DND-41 (cell line): ENCODE results near the gene PPP4R3A.

Experiments used
- ATAC-seq: fragments of 200-7000 bp; cut with Tn5 transposase; 3 replicates; pipeline ENCODE4 v1.9.1; 2021; ENCODE audit warnings: low read depth; ENCODE audit not compliant: insufficient read depth
- DNase-seq: peaks from one replicate; pipeline ENCODE4 v3.0.0-alpha.2; 2020
- H2AFZ ChIP-seq: 2 replicates; pipeline ENCODE4 v1.6.0; 2012; ENCODE audit warnings: low read depth, low read length
- H3K27ac ChIP-seq: 2 replicates; pipeline ENCODE4 v1.5.1; 2012; ENCODE audit warnings: low read length, inconsistent platforms
- H3K27me3 ChIP-seq: fragments of 200-600 bp; sonication (generic); 2 replicates; pipeline ENCODE4 v1.6.0; 2012; ENCODE audit warnings: low read length, mild to moderate bottlenecking, inconsistent platforms; ENCODE audit not compliant: insufficient read depth, poor library complexity
- H3K36me3 ChIP-seq: 2 replicates; pipeline ENCODE4 v1.5.1; 2012; ENCODE audit warnings: low read length, inconsistent platforms; ENCODE audit not compliant: insufficient read depth
- H3K4me1 ChIP-seq: 2 replicates; pipeline ENCODE4 v1.5.1; 2012; ENCODE audit warnings: mild to moderate bottlenecking, low read length; ENCODE audit not compliant: insufficient read depth
- H3K4me2 ChIP-seq: 2 replicates; pipeline ENCODE4 v1.6.0; 2012; ENCODE audit warnings: mild to moderate bottlenecking, moderate library complexity, low read length, inconsistent platforms; ENCODE audit not compliant: insufficient read depth
- H3K4me3 ChIP-seq, 2 experiments: fragments of 200-600 bp in 1 of 2; shearing (Covaris generic) in 1 of 2; 2 replicates each; pipeline ENCODE4 v1.5.1; 2012 to 2016; ENCODE audit warnings: inconsistent platforms in 2 of 2, low read length in 2 of 2, mild to moderate bottlenecking in 2 of 2, low read depth in 1 of 2, moderate library complexity in 1 of 2
- H3K79me2 ChIP-seq: 2 replicates; pipeline ENCODE4 v1.6.0; 2012; ENCODE audit warnings: low read length, inconsistent platforms; ENCODE audit not compliant: insufficient read depth
- H3K9ac ChIP-seq: 2 replicates; pipeline ENCODE4 v1.6.0; 2012; ENCODE audit warnings: low read depth, mild to moderate bottlenecking, inconsistent platforms, low read length, moderate library complexity
- H3K9me3 ChIP-seq: 2 replicates; pipeline ENCODE4 v1.5.1; 2012; ENCODE audit warnings: low read length, moderate library complexity, mild to moderate bottlenecking, inconsistent platforms; ENCODE audit not compliant: insufficient read depth, severe bottlenecking
- H4K20me1 ChIP-seq: 2 replicates; pipeline ENCODE4 v1.6.0; 2012; ENCODE audit warnings: low read length; ENCODE audit not compliant: insufficient read depth
- CTCF ChIP-seq: IDR thresholded peaks from 2 replicates; pipeline ENCODE4 v1.5.1; 2012; ENCODE audit warnings: borderline replicate concordance, low read length, moderate library complexity, mild to moderate bottlenecking; ENCODE audit not compliant: poor library complexity, severe bottlenecking; ENCODE audit errors: extremely low read depth
- EZH2 ChIP-seq: IDR thresholded peaks from 3 replicates; pipeline ENCODE4 v1.6.1; 2012; ENCODE audit warnings: borderline replicate concordance, low read depth, mild to moderate bottlenecking, moderate library complexity, low read length, inconsistent platforms; ENCODE audit not compliant: severe bottlenecking

PPP4R3A gene

GRCh38 chr14:91484744-91485143 is 25.4 kb downstream of the PPP4R3A start:
- no peak for TF ChIP-seq EZH2
- TF ChIP-seq CTCF, result no peak
- Histone ChIP-seq H3K36me3 (peaks cover 94% of the 10 kb centered on the region), H3K4me2 (no peak overlapping the region), H3K79me2 (peaks cover 97% of the 10 kb centered on the region), H3K9ac (no peak overlapping the region), H3K4me1 (no peaks in the 10 kb centered on the region), H3K4me3 (no peak overlapping the region), H3K9me3 (no peaks in the 10 kb centered on the region), H3K27me3 (no peaks in the 10 kb centered on the region), H4K20me1 (peaks cover 38% of the 10 kb centered on the region; the same call in 1 of the 2 replicates), H3K27ac (no peak overlapping the region), H2AFZ (no peak overlapping the region)
- DNase-seq, result no peak
- ATAC-seq, result no peak

DNA sequence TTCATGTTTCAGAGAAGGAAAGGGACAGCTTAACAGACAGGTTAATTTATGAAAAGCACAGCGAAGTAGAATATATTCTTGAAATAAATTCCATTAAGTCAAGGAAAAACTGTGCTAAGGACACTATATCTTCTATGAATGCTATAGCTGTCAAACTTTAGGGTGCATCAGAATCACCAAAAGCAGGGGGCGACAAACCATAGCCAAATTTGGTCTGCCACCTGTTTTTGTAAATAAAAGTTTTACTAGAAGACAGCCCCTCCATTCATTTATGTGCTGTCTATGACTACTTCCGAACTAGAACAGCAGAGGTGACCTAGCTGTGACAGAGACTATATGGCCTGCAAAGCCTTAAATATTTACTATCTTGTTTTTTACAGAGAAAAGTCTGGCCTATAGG is 25.9 kb downstream of the PPP4R3A start:
- no peak overlapping the region for H3K27ac ChIP-seq
- ATAC-seq (no peak), DNase-seq (no peak)
- no peak overlapping the region for H2AFZ ChIP-seq
- no peaks in the 10 kb centered on the region for H3K9me3 ChIP-seq
- no peaks in the 10 kb centered on the region for H3K27me3 ChIP-seq
- H3K79me2 ChIP-seq, result peaks cover 97% of the 10 kb centered on the region
- H3K9ac ChIP-seq, result no peak overlapping the region
- no peak overlapping the region for H3K4me2 ChIP-seq
- no peaks in the 10 kb centered on the region for H3K4me1 ChIP-seq
- no peak overlapping the region for H3K4me3 ChIP-seq
- peaks cover 94% of the 10 kb centered on the region for H3K36me3 ChIP-seq
- TF ChIP-seq CTCF (peak; percentile 35), EZH2 (no peak)
- H4K20me1 ChIP-seq, result peaks cover 39% of the 10 kb centered on the region; the same call in 1 of the 2 replicates

DNA sequence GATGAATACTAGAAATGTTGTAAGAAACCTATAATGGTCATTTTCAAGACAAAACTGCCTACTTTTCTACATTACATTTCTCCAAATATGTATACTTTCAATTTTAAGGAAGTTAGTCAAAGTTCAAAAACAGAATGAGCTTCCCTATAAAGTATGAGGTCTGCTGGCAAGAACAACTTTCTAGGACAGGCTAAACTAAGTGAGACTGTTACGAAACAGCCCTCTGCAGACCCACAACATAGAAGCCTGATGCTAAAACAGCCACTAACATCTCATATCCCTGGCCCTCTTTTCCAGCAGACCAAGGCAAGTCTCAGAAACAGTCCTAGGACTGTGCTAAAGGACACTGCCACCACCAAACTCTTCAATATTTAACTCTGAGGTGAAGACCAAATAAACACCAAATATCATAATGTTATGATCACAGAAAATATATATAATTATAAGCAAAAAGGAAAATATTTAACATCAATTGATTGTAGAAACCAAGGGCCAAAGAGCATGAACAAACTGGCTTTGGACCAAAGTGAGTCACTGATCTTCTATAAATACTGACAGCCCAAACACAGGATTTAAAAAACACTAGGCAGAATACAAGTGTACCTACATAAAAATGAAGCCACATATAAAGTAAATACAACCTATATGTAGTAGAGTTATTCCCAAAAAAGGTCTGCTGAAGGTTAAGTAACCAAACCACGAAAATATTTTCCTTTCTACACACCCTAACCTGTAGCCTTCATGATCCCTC is 27.7 kb downstream of the PPP4R3A start:
- H4K20me1 ChIP-seq, result peaks cover 46% of the 10 kb centered on the region; the same call in 1 of the 2 replicates
- no peak overlapping the region for H3K27ac ChIP-seq
- H3K79me2 ChIP-seq, result peaks cover 99% of the 10 kb centered on the region
- H3K4me1 ChIP-seq, result no peaks in the 10 kb centered on the region
- ATAC-seq, result no peak
- no peak for DNase-seq
- H3K4me2 ChIP-seq, result no peak overlapping the region
- no peaks in the 10 kb centered on the region for H3K27me3 ChIP-seq
- H3K9me3 ChIP-seq, result no peaks in the 10 kb centered on the region
- no peak for TF ChIP-seq CTCF
- TF ChIP-seq EZH2, result no peak
- no peak overlapping the region for H3K9ac ChIP-seq
- H3K4me3 ChIP-seq, result no peak overlapping the region
- H2AFZ ChIP-seq, result no peak overlapping the region
- peaks cover 95% of the 10 kb centered on the region for H3K36me3 ChIP-seq
